ENCODE data around the gene ASCL5.

DNA sequence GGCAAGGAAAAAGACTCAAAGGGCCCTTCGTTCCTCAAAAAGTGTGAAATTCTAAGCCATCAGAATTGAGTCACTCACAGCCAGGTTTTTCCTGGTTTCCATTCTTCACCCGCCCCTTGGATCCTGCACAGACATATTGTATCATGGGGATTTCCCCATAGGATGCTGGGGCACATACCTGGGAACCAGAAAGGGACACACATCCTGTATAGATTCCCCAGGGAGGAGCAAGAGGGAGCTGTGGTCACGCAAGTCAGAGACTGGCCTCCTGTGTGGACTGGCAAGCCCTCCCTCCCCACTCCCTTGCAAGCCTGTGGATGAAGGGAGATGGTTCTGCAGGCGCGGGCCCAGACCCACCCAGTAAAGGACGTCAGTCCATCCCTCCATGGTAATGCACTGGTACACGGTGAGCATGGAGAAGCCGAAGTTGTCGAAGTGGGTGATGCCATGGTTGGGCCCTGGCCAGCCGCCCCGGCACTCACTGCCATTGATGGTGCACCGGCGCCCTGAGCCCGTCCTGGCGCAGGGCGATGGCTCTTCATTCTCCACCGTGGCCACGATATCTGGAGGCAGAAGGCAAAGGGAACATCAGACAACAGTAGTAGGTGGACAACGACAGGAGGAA lies 38.0 kb downstream of the ASCL5 start:
- TF ChIP-seq YY1 (IDR thresholded peaks at IDR 0.05; ENCODE audit: low read depth) (no peak), EP300 (IDR thresholded peaks at IDR 0.05; ENCODE audit: borderline replicate concordance) (no peak), ZBTB7A (IDR thresholded peaks at IDR 0.05; ENCODE audit: low read depth) (no peak), TAF1 (IDR thresholded peaks at IDR 0.05; ENCODE audit: low read depth) (no peak), TEAD4 (IDR thresholded peaks at IDR 0.05) (no peak), REST (IDR thresholded peaks at IDR 0.05; ENCODE audit: low read depth) (no peak), TCF12 (IDR thresholded peaks at IDR 0.05; ENCODE audit: low read depth) (no peak)
- TF ChIP-seq, protein P1, sequence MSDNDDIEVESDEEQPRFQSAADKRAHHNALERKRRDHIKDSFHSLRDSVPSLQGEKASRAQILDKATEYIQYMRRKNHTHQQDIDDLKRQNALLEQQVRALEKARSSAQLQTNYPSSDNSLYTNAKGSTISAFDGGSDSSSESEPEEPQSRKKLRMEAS (IDR thresholded peaks at IDR 0.05) = no peak
